Thyroid gland (tissue), 4 donors: ENCODE results near the gene PPIE. TPM values are rescaled to one million over a fixed set of nuclear protein-coding genes. Genes with fewer than 3 reads are reported as not detected.

Experiments
- DNase-seq, 2 donors: peaks; one replicate each; pipeline ENCODE4 v3.0.0-alpha.2; 2019
- H3K27ac ChIP-seq, 3 donors: fragments of 200-600 bp; sonication (generic); 1 replicate in 2 of 3; 2 replicates in 1 of 3; pipeline ENCODE4 v1.5.1; 2016 to 2019; ENCODE audit warnings: mild to moderate bottlenecking in 1 of 3, moderate library complexity in 1 of 3
- H3K27me3 ChIP-seq: fragments of 200-600 bp; sonication (generic); one replicate; pipeline ENCODE4 v1.5.1; 2019
- H3K36me3 ChIP-seq, 2 donors: fragments of 200-600 bp; sonication (generic); one replicate each; pipeline ENCODE4 v1.5.1; 2016 to 2019
- H3K4me1 ChIP-seq, 2 donors: fragments of 200-600 bp; sonication (generic); one replicate each; pipeline ENCODE4 v1.5.1; 2017 to 2019
- H3K4me3 ChIP-seq, 3 donors: fragments of 200-600 bp; sonication (generic); replicated peaks in 1 of 3; 1 replicate in 2 of 3; 2 replicates in 1 of 3; pipeline ENCODE4 v1.5.1; 2016; ENCODE audit warnings: mild to moderate bottlenecking in 1 of 3
- H3K9me3 ChIP-seq: fragments of 200-600 bp; sonication (generic); one replicate; pipeline ENCODE4 v1.5.1; 2017
- POLR2A ChIP-seq, 2 donors: fragments of 450-650 bp; IDR thresholded peaks; one replicate each; pipeline ENCODE4 v1.6.1; 2017; ENCODE audit warnings: antibody characterized with exemption in 2 of 2, mild to moderate bottlenecking in 2 of 2, moderate library complexity in 1 of 2
- WGBS, 2 donors: methylation state at CpG; one replicate each; pipeline ENCODE4 v1.1.5; 2017; 5-methylcytosine and 5-hydroxymethylcytosine counted together
- intact Hi-C: fragments of 100-400 bp; cut with DNase I; formaldehyde crosslinking; loops from one replicate; pipeline ENCODE4 v1.15.1; 2023
- total RNA-seq, 4 donors: library from RNA; depleted of rRNA; stranded (reverse); fragments of >200 nt; gene quantifications; one replicate each; pipeline ENCODE4 v1.2.3, GENCODE V29; 2016
- TF ChIP-seq, protein P1 (sequence below), 6 experiments: fragments of 200-600 bp in 3 of 6; fragments of 450-650 bp in 3 of 6; sonication (generic) in 3 of 6; IDR thresholded peaks; one replicate each; pipeline ENCODE4 v1.5.1; 2016 to 2019; ENCODE audit warnings: antibody characterized with exemption in 6 of 6, mild to moderate bottlenecking in 2 of 6, inconsistent platforms in 1 of 6, moderate library complexity in 1 of 6

Gene PPIE
- total RNA-seq, 4 donors from 2014 or later: 47.1 to 52.7 (median 50.9) TPM

DNA sequence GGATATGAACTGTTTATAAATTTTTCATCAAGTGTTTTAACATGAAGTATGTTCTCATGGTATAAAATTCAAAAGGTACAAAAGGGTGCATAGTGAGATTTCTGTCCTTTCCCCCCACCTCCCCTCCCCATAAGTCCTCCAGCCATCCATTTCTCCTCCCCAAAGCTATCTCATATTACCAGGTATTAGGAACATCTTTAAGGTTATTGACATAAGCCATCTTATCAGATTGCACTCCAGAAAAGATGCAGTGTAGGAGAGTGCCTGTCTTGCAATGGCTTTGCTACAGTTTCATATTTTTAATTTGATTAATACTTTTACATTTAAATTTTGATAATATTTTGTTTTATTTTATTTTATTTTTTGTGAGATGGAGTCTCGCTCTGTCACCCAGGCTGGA is 33.9 kb upstream of the PPIE start:
- Histone ChIP-seq H3K36me3 (no peaks in the 10 kb centered on the region), H3K27ac (no peak overlapping the region), H3K9me3 (no peaks in the 10 kb centered on the region), H3K4me1 (peaks cover 0 to 7% of the 10 kb centered on the region in 2 donors), H3K4me3 (no peak overlapping the region), H3K27me3 (no peaks in the 10 kb centered on the region)
- WGBS, 2 donors: 90 to 97% methylated on average over 1 of the region's 1 CpG
- intact Hi-C loops: no loop called here
- no peak for DNase-seq
- TF ChIP-seq, protein P1, sequence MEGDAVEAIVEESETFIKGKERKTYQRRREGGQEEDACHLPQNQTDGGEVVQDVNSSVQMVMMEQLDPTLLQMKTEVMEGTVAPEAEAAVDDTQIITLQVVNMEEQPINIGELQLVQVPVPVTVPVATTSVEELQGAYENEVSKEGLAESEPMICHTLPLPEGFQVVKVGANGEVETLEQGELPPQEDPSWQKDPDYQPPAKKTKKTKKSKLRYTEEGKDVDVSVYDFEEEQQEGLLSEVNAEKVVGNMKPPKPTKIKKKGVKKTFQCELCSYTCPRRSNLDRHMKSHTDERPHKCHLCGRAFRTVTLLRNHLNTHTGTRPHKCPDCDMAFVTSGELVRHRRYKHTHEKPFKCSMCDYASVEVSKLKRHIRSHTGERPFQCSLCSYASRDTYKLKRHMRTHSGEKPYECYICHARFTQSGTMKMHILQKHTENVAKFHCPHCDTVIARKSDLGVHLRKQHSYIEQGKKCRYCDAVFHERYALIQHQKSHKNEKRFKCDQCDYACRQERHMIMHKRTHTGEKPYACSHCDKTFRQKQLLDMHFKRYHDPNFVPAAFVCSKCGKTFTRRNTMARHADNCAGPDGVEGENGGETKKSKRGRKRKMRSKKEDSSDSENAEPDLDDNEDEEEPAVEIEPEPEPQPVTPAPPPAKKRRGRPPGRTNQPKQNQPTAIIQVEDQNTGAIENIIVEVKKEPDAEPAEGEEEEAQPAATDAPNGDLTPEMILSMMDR (IDR thresholded peaks at IDR 0.05): no peak
- TF ChIP-seq POLR2A (IDR thresholded peaks at IDR 0.05): no peak

DNA sequence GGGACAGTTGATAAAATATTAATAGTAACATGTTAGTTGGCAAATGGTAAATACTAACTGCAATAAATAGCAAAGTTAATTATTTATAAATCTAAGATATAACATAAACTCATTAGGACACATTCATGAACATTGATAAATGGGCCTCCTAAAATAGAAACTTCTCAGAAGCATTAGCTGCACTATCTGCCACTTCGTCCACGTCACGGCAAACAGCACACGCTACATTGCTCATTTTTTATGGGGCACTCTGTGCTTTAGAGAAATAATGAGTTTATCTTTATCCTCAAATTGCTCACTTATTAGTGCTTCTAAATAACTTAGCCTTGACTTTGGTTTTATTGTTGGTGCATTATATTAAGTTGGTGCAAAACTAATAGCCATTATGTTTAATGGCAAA is 31.2 kb upstream of the PPIE start:
- TF ChIP-seq POLR2A (IDR thresholded peaks at IDR 0.05): no peak
- TF ChIP-seq, protein P1 (IDR thresholded peaks at IDR 0.05): no peak
- no peaks in the 10 kb centered on the region for H3K27me3 ChIP-seq
- H3K4me1 ChIP-seq: no peaks in the 10 kb centered on the region
- DNase-seq: no peak
- intact Hi-C loops: no loop called here
- H3K36me3 ChIP-seq: no peaks in the 10 kb centered on the region
- no peak overlapping the region for H3K27ac ChIP-seq
- no peak overlapping the region for H3K4me3 ChIP-seq
- 92 to 95% methylated on average over 4 of the region's 4 CpGs for WGBS, 2 donors
- no peaks in the 10 kb centered on the region for H3K9me3 ChIP-seq

DNA sequence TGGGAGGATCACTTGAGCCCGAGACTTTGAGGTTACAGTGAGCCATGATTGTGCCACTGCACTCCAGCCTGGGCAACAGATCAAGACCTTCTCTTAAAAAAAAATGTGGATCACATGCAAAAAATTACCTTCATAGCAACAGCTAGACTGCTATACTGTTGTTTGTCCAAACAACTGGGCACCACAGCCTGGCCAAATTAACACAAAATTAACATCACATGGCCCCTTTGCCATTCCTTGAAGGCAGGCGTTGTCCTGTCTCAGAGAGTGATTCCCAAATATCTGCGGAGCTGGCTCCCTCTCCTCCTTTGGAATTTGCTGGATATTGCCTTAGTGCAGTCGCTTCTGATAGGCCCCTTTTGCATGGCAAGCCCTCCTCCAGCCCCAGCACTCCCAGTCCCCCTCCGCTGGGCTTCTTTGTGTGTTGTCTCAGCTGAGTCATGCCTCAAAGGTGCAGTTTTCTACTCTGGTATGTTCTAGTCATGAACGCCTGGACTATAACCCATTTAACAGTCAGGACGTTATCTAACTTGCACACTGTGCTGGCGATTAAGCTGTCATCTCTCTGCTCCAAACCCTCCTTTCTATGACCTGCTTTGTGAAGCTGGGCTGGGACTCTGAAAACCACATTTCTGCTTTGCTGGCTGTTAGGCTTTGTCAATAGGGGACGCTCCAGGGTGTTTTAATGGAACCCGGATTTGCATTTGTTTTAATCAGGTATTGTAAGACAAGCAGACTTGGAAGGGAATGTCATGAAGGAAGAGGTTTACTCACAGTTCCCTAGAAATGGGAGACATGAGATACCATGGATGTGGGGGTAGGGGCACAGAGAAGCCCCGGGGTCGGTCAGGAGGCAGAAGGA is 27.3 kb upstream of the PPIE start:
- no peaks in the 10 kb centered on the region for H3K36me3 ChIP-seq

DNA sequence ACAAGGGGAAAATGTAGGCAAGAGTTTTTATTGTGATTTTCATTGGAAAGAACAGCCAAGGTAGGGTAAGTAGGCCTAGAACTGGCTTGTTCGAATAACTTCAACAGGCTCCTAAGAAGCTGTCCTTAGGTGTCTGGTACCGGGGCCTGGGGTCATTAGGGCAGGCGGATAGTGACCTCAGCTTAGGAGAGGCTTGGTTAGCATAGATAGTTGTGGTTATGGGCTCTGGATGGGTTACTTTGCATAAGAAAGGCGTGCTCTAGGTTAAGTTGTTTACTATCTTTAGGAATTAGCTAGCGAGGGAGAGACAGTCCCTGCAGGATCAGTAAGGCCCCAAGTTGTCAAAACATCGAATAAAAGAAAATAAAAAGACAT is 26.7 kb upstream of the PPIE start:
- Histone ChIP-seq H3K27ac (no peak overlapping the region), H3K4me3 (no peak overlapping the region), H3K27me3 (no peaks in the 10 kb centered on the region), H3K36me3 (no peaks in the 10 kb centered on the region), H3K9me3 (no peaks in the 10 kb centered on the region), H3K4me1 (no peaks in the 10 kb centered on the region)
- DNase-seq: no peak
- 76 to 78% methylated on average over 6 of the region's 6 CpGs for WGBS, 2 donors
- intact Hi-C loops: no loop called here
- no peak for TF ChIP-seq POLR2A (IDR thresholded peaks at IDR 0.05)
- TF ChIP-seq, protein P1 (IDR thresholded peaks at IDR 0.05): no peak

More for the DNA sequence above, 27.3 kb upstream of the PPIE start:
- no peaks in the 10 kb centered on the region for H3K4me1 ChIP-seq
- H3K27ac ChIP-seq: no peak overlapping the region
- TF ChIP-seq, protein P1 (IDR thresholded peaks at IDR 0.05): no peak
- no peak for TF ChIP-seq POLR2A (IDR thresholded peaks at IDR 0.05)
- intact Hi-C loops: no loop called here
- 77 to 78% methylated on average over 12 of the region's 12 CpGs for WGBS, 2 donors
- DNase-seq: no peak
- no peaks in the 10 kb centered on the region for H3K9me3 ChIP-seq
- H3K27me3 ChIP-seq: no peaks in the 10 kb centered on the region
- H3K4me3 ChIP-seq: no peak overlapping the region

DNA sequence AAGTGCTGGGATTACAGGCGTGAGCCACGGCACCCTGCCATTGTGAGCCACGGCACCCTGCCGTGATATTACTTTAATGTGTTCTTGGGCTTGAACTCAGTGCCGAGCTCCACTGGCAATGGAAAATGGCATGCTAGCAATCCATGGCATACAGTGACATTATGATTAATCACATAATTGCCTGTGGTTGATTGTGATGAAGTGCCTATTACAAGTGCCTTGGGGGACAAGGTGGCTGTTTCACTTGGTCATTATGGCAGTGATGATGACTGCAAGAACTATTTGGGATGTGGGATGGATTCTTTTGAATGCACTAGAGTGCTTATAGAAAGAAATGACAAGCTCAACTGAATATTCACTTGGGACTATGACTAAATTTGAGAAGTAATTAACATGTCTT is 25.1 kb upstream of the PPIE start:
- 84 to 89% methylated on average over 4 to 5 of the region's 5 CpGs for WGBS, 2 donors
- no peak overlapping the region for H3K4me3 ChIP-seq
- no peaks in the 10 kb centered on the region for H3K9me3 ChIP-seq
- H3K4me1 ChIP-seq: no peaks in the 10 kb centered on the region
- TF ChIP-seq, protein P1 (IDR thresholded peaks at IDR 0.05): no peak
- no peak for TF ChIP-seq POLR2A (IDR thresholded peaks at IDR 0.05)
- H3K36me3 ChIP-seq: no peaks in the 10 kb centered on the region
- intact Hi-C loops: no loop called here
- no peak overlapping the region for H3K27ac ChIP-seq
- DNase-seq: no peak
- H3K27me3 ChIP-seq: no peaks in the 10 kb centered on the region
